Ovary (tissue), 10 donors: ENCODE measurements around the gene BMF. TPM values are rescaled to one million over a fixed set of nuclear protein-coding genes. Genes with fewer than 3 reads are reported as not detected.
"Not testable (repeated sequence)": the region's sequence is repeated elsewhere in the genome, so short reads cannot be mapped to it uniquely, and the experiment has no call there.

Source experiments
- DNase-seq, 5 donors: peaks; one replicate each; pipeline ENCODE4 v3.0.0-alpha.2; 2019 to 2020
- H3K27ac ChIP-seq, 2 donors: fragments of 200-600 bp; one replicate each; pipeline versions ENCODE4 v1.5.1 to v1.8.0; 2019 to 2022
- H3K27me3 ChIP-seq: fragments of 200-600 bp; one replicate; pipeline ENCODE4 v1.8.0; 2022
- H3K36me3 ChIP-seq: fragments of 200-600 bp; sonication (generic); one replicate; pipeline ENCODE4 v1.5.1; 2019
- H3K4me1 ChIP-seq: one replicate; pipeline ENCODE4 v1.8.1; 2013; ENCODE audit warnings: mild to moderate bottlenecking, moderate library complexity; ENCODE audit not compliant: insufficient read depth
- H3K4me3 ChIP-seq: fragments of 200-600 bp; sonication (generic); one replicate; pipeline ENCODE4 v1.5.1; 2017
- H3K9me3 ChIP-seq, 2 donors: fragments of 200-600 bp in 1 of 2; sonication (generic) in 1 of 2; one replicate each; pipeline versions ENCODE4 v1.5.1 to v1.8.1; 2013 to 2019; ENCODE audit warnings: mild to moderate bottlenecking in 1 of 2, moderate library complexity in 1 of 2
- EP300 ChIP-seq: sonication (generic); formaldehyde crosslinking; IDR thresholded peaks from one replicate; pipeline ENCODE4 v1.6.1; 2017; ENCODE audit warnings: antibody characterized with exemption
- POLR2A ChIP-seq: fragments of 450-650 bp; IDR thresholded peaks from one replicate; pipeline ENCODE4 v1.6.1; 2017; ENCODE audit warnings: antibody characterized with exemption, mild to moderate bottlenecking, moderate library complexity
- WGBS, 3 donors: extraction: QIAGEN DNeasy Blood & Tissue Kit in 1 of 3; methylation state at CpG; one replicate each; pipeline versions ENCODE4 v1.1.5 to v1.1.7; 2013 to 2017; 5-methylcytosine and 5-hydroxymethylcytosine counted together
- intact Hi-C, 4 donors: fragments of 100-400 bp; cut with DNase I; formaldehyde crosslinking; loops; one replicate each; pipeline versions ENCODE4 v1.11.0 to v1.15.1; 2022 to 2023
- long read RNA-seq, 3 donors: library from polyadenylated mRNA in 2 of 3; unstranded in 2 of 3; transcript quantifications; one replicate each; pipeline ENCODE4 v2.0.0 and lab custom pipeline, GENCODE V29; 2021 to 2026
- polyA plus RNA-seq, 2 donors: library from polyadenylated mRNA; stranded (reverse); fragments of 200-250 nt in 1 of 2; fragments of 350-450 nt in 1 of 2; fragmentation: Illumina TruSeq in 1 of 2; extraction: RNeasy Lipid Tissue Mini Kit (QIAGEN cat#74804) in 1 of 2; gene quantifications; one replicate each; pipeline ENCODE4 v1.2.3, GENCODE V29; 2013 to 2014
- total RNA-seq, 7 donors: library from RNA; depleted of rRNA in 2 of 7; stranded (reverse); fragments of >200 nt in 2 of 7; fragmentation: NEBNext Ultra II Directional in 3 of 7; extraction: Animal tissue kit (Norgen Biotek cat#: 25700) in 3 of 7; gene quantifications; one replicate each; pipeline versions ENCODE4 v1.1.0 to v1.2.4, GENCODE V29; 2016 to 2023
- TF ChIP-seq, protein P1 (sequence below), 3 donors: fragments of 450-650 bp in 2 of 3; fragments of 200-600 bp in 1 of 3; IDR thresholded peaks; one replicate each; pipeline versions ENCODE4 v1.5.1 to v1.8.0; 2016 to 2022; ENCODE audit warnings: antibody characterized with exemption in 3 of 3, mild to moderate bottlenecking in 1 of 3
- donor health status: DM: no; HTN: no; CAD: no; lungs with moderate emphysema.
- donor health status: DM: no; HTN: no; CAD: no.
- donor health status: Bipolar disorder and iron deficiency.
- donor health status: DM: yes; HTN: yes; CAD: no.
- donor health status: DM: no; HTN: no; CAD: no.
- donor health status: DM: yes; HTN: yes; CAD: no.

Gene BMF, protein sequence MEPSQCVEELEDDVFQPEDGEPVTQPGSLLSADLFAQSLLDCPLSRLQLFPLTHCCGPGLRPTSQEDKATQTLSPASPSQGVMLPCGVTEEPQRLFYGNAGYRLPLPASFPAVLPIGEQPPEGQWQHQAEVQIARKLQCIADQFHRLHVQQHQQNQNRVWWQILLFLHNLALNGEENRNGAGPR
- 10 to 100 TPM in 6 of 7 donors, 1 to 10 TPM in 1; 5.7 to 26.5 (median 20.3) TPM for total RNA-seq
- 10 to 100 TPM; 12.7 to 14.3 TPM for polyA plus RNA-seq
- long read RNA-seq, donor 1, full-length matches to known transcripts = 3 of 6 reads
- long read RNA-seq, donor 1, partial matches to known transcripts = 0 of 6 reads
- long read RNA-seq, donor 1, other reads (novel, unspliced or antisense) = 3 of 6 reads
- long read RNA-seq, donor 2, full-length matches to known transcripts = 7 of 7 reads
- long read RNA-seq, donor 2, partial matches to known transcripts = 0 of 7 reads
- long read RNA-seq, donor 2, other reads (novel, unspliced or antisense) = 0 of 7 reads
- long read RNA-seq, donor 3, full-length matches to known transcripts = 10 of 20 reads
- long read RNA-seq, donor 3, partial matches to known transcripts = 2 of 20 reads
- long read RNA-seq, donor 3, other reads (novel, unspliced or antisense) = 8 of 20 reads

DNA sequence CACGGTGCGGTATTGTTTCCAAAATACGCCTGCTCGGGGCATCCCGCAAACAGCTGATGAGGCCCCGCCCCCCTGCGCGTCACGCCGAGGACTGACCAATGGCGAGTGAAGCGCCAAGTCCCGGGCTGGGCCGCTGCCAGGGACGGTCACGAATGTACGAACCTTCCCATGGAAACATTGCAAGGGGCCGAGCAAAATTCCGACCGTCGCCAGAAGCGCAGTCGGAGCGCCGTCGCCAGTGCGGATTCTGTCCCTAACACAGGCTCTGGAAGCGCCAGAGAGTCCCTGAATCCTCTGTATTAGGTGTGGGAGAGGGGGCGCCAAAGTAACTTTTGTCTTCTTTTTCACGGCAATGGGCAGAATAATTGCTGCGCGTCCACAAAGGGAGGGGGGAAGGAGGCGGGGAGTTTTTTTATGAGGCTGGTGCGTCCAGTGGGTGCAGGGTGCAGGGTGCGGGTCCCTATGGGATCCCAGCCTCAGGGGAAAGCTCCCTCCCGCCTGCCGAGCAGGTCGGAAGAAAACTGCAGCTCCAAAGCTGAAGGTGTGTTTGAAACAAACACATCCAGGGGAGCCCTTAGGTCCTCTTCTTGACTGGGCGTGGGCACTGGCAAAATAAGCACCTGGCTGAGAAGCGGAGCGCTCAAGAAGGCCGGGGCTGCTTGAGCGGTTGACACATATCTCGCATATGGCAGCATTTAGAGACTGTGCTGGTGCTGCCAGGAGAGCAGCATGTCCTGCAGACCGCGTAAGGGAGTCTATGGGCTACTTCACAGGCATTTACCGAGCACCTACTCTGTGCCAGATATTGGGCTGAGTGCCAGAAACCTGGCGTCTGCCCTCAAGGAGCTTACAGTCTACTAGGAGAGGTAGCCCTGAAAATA lies at the start of gene BMF:
BMF (minus strand) TSS at position 25 of the 881 bp plus-strand sequence. CDS start 2,793 bp downstream, outside the sequence.
- Histone ChIP-seq H3K36me3 (no peaks in the 10 kb centered on the region), H3K27ac (peak within 1 kb of the TSS; percentile 50 to 91), H3K4me1 (peaks cover 21% of the 10 kb centered on the region), H3K4me3 (peak within 1 kb of the TSS; percentile 92), H3K9me3 (no peaks in the 10 kb centered on the region), H3K27me3 (no peaks in the 10 kb centered on the region)
- peak; percentile 100 for DNase-seq
- intact Hi-C loops = loop anchor here in 3 of 4 donors (2.0 to 10.0 kb wide), 6 partner anchors 37 to 236 kb away; partner anchors contain the start of gene CCDC9B (in 1 of the 3)
- TF ChIP-seq EP300 = no peak
- TF ChIP-seq, protein P1, sequence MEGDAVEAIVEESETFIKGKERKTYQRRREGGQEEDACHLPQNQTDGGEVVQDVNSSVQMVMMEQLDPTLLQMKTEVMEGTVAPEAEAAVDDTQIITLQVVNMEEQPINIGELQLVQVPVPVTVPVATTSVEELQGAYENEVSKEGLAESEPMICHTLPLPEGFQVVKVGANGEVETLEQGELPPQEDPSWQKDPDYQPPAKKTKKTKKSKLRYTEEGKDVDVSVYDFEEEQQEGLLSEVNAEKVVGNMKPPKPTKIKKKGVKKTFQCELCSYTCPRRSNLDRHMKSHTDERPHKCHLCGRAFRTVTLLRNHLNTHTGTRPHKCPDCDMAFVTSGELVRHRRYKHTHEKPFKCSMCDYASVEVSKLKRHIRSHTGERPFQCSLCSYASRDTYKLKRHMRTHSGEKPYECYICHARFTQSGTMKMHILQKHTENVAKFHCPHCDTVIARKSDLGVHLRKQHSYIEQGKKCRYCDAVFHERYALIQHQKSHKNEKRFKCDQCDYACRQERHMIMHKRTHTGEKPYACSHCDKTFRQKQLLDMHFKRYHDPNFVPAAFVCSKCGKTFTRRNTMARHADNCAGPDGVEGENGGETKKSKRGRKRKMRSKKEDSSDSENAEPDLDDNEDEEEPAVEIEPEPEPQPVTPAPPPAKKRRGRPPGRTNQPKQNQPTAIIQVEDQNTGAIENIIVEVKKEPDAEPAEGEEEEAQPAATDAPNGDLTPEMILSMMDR (IDR thresholded peaks at IDR 0.05) = peak in 2 of 3 donors; percentile 16 to 28
- 3 to 4% (median 4%) methylated on average over 44 to 48 of the region's 48 CpGs for WGBS, 3 donors

DNA sequence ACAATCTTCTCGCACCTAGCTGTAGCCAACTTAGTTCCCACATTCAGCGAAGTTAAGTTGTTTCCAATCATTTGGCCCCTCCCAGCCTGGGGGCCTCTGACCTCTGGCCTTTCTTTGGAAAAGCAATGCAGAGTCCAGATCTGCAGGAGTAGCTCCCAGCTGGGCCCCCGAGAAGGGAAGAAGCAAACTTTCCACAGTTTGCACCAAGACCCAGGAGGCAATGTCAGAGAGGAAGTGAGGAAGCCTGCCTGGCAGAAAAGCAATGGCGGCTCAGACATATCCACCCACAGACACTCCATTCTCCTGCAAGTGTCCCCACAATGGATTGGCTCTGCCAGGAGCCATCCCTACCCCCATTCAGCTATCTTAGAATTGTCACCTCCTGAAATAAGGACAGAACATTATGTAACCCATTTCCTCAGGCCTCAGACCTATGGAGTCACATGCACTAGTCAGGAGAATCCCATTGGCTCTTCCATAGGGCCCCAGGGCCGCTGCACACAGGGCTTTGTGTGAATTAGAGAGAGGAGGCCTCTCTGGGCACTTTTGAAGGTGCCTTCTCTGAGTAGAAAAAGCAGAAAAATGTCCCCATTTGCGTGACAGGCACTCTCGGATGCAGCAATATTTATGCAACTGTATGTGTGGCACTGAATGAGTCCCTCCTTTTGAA lies 49.2 kb upstream of the BMF start:
- H3K27ac ChIP-seq = no peak overlapping the region
- H3K4me1 ChIP-seq = peaks cover 5% of the 10 kb centered on the region
- H3K9me3 ChIP-seq = no peaks in the 10 kb centered on the region
- no peak for DNase-seq
- no peaks in the 10 kb centered on the region for H3K36me3 ChIP-seq
- TF ChIP-seq, protein P1 (IDR thresholded peaks at IDR 0.05) = no peak
- TF ChIP-seq EP300 (no peak), POLR2A (no peak)
- WGBS, 3 donors = 84 to 93% (median 85%) methylated on average over 7 of the region's 7 CpGs
- no peaks in the 10 kb centered on the region for H3K27me3 ChIP-seq
- intact Hi-C loops = no loop called here
- H3K4me3 ChIP-seq = no peak overlapping the region

DNA sequence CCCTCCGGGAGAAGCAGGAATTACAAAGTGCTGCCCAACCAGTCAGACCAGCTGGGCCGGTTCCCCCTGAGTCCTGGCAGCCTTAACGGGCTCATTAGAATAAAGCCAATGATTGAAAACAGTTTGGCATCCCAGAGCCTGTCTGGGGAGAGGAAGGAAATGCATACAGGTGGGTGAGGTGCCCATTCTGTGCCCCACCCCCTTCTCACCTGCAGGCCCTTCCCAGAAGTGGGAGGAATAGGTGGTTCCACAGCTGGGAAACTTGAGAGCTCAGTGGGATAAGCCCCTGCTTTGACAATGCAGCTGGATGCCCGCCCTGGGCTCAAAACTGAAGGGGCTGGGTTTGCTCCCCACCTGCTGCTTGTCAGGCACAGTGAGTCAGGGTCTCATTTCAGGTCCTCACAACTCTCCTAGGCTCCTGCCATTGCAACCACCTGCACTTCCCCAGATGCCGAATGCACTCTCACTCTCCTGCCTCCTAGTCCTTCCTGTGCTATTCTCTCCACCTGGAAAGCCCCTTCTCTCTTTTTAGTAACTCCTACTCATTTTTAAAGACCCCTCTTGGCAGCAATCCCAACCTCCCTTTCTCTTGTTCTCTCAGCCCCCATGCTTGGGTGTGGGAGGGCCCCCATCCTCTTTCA lies 46.7 kb upstream of the BMF start:
- TF ChIP-seq, protein P1 (IDR thresholded peaks at IDR 0.05) = no peak
- TF ChIP-seq EP300 (no peak), POLR2A (no peak)
- no peaks in the 10 kb centered on the region for H3K27me3 ChIP-seq
- intact Hi-C loops = no loop called here
- DNase-seq = no peak
- no peaks in the 10 kb centered on the region for H3K9me3 ChIP-seq
- H3K36me3 ChIP-seq = no peaks in the 10 kb centered on the region
- H3K4me3 ChIP-seq = no peak overlapping the region
- H3K27ac ChIP-seq = no peak overlapping the region
- WGBS, 3 donors = 40 to 49% (median 45%) methylated on average over 4 to 5 of the region's 5 CpGs
- H3K4me1 ChIP-seq = no peaks in the 10 kb centered on the region

DNA sequence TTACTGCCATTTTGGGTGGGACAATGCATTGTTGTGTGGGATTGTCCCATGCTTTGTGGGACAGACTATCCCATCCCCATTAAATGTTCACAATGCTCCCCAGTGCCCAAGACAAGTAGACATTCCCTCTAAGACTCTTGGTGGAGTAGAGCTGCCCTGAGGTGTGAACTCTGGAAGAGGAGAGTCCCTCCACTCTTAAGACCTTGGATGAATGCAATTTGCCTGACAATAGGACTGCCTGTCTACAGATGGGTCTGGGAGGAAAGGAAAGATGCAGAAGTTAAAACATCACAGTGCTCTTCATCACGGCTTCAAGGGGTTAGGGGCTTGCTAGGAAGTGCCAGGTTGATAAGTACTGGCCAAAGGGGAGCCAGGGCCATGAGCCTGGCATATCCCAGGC lies 46.1 kb upstream of the BMF start:
- 90% methylated on average over 1 of the region's 1 CpG; no CpG with 5 or more reads in 2 of the 3 donors for WGBS, 3 donors
- not testable (repeated sequence) for H3K27me3 ChIP-seq

More for the DNA sequence above, 46.1 kb upstream of the BMF start:
- H3K36me3 ChIP-seq, H3K4me3 ChIP-seq, DNase-seq, H3K27ac ChIP-seq, intact Hi-C loops, H3K9me3 ChIP-seq, H3K4me1 ChIP-seq: not testable (repeated sequence)
